GM19463 (cell line): ENCODE data around the gene TRPT1.

Experiments
- ATAC-seq: cut with Tn5 transposase; IDR thresholded peaks from one replicate; pipeline ENCODE4 v1.9.1; 2021; ENCODE audit warnings: mild to moderate bottlenecking, moderate library complexity; ENCODE audit not compliant: unreplicated experiment

TRPT1 gene

GRCh38 chr11:64231546-64231945 is 5.6 kb upstream of the TRPT1 start:
- no peak for ATAC-seq

- ATAC-seq: no peak
Measured at GRCh38 chr11:64230985-64231365, 5.0 kb upstream of the TRPT1 start.

GRCh38 chr11:64230171-64230984 is 4.4 kb upstream of the TRPT1 start, which contains the start of gene DNAJC4:
TSS of gene DNAJC4 (plus strand) at chr11:64230548. CDS start at chr11:64230855, 307 bp downstream.
- peak; percentile 38 for ATAC-seq

GRCh38 chr11:64229744-64230170 is 3.8 kb upstream of the TRPT1 start:
- ATAC-seq: no peak

- no peak for ATAC-seq
Measured at GRCh38 chr11:64229090-64229743, 3.2 kb upstream of the TRPT1 start.

GRCh38 chr11:64227405-64227956 is 1.5 kb upstream of the TRPT1 start:
- ATAC-seq: no peak

DNA sequence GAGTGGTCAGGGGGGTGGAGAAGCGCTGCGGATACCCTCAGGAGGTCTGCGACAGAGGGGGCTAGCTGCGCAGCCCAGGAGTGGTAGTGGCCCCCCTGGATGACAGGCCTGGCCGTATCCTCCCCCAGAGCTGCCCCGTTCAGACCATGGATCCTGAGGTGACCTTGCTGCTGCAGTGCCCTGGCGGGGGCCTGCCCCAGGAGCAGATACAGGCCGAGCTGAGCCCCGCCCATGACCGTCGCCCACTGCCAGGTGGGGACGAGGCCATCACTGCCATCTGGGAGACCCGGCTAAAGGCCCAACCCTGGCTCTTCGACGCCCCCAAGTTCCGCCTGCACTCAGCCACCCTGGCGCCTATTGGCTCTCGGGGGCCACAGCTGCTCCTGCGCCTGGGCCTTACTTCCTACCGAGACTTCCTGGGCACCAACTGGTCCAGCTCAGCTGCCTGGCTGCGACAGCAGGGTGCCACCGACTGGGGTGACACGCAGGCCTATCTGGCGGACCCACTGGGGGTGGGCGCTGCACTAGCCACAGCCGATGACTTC is 593 bp upstream of the TRPT1 start:
- peak; percentile 34 for ATAC-seq

GRCh38 chr11:64224891-64225607 is 937 bp downstream of the TRPT1 start:
- no peak for ATAC-seq

DNA sequence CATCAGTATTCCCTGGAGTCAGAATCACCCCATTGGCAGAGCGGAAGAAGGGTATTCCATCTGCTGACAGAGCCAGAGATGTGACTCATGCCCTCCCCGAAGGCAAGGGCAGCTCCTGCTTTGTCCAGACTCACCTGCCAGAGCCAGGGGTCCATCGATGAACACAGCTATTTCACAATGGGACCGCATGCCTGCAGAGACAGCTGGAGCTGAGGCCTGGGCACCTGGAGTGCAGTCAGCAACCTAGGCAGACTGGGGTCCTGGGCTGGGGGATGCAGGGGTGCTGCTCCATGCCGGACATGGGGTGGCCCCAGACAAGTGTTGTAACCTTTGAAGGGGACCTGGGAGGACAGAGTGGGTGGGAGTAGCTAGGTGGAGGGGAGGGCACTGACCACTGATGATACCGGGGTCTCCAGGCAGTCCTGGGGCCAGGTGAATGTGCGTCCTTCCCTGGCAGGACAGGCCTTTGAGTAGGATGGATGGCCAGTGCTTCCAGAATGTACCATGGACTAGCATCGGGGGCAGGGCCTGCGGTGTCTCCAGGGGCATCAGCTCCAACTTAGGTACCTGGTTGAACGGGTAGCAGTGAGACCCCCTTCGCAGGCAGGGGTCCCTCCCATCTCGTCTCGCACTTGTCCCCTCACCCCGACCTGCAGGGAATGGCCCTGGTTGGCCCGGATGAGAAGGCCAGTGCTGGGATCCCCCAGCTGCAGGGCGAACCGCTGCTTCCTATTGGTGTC is 1.7 kb downstream of the TRPT1 start:
- no peak for ATAC-seq

GRCh38 chr11:64223001-64223651 is 2.9 kb downstream of the TRPT1 start:
- ATAC-seq: no peak

GRCh38 chr11:64222651-64223000 is 3.4 kb downstream of the TRPT1 start:
- ATAC-seq: no peak

GRCh38 chr11:64220798-64221197 is 5.2 kb downstream of the TRPT1 start:
- ATAC-seq: no peak

GRCh38 chr11:64220271-64220670 is 5.7 kb downstream of the TRPT1 start:
- no peak for ATAC-seq

DNA sequence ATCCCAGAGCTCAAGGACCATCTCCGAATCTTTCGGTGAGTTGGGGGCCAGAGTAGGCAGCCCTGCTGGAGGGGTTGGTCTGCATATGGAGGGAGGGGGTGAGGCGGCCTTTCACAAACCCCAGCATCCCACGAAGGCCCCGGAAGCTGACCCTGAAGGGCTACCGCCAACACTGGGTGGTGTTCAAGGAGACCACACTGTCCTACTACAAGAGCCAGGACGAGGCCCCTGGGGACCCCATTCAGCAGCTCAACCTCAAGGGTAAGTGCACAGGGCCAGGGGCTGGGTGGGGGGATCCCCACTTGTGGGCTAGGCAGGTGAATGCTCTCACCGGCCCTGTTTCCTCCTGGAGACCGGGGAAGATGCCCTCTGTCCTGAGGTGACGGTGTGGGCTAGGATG is 6.2 kb downstream of the TRPT1 start:
- no peak for ATAC-seq

- ATAC-seq: no peak
Measured at GRCh38 chr11:64219354-64219684, 6.7 kb downstream of the TRPT1 start.

- no peak for ATAC-seq
Measured at GRCh38 chr11:64218628-64219353, 7.2 kb downstream of the TRPT1 start.

GRCh38 chr11:64216879-64217278 is 9.1 kb downstream of the TRPT1 start:
- ATAC-seq: no peak

- no peak for ATAC-seq
Measured at GRCh38 chr11:64211181-64211872, 14.7 kb downstream of the TRPT1 start.
